Liver (tissue), 3 donors: ENCODE measurements around the gene GRIP1.

Experiments
- CTCF ChIP-seq: fragments of 150-350 bp; IDR thresholded peaks from 2 replicates; pipeline ENCODE4 v1.5.1; 2017; ENCODE audit warnings: improper control_type of control experiment, low read depth, low read length; ENCODE audit not compliant: missing input control
- FOXA1 ChIP-seq: IDR thresholded peaks from 2 replicates; pipeline ENCODE4 v1.6.1; 2016; ENCODE audit warnings: antibody characterized with exemption
- MAX ChIP-seq: IDR thresholded peaks from 2 replicates; pipeline ENCODE4 v1.6.1; 2016; ENCODE audit warnings: antibody characterized with exemption
- RAD21 ChIP-seq, 2 donors: IDR thresholded peaks; 2 replicates each; pipeline ENCODE4 v1.6.1; 2016; ENCODE audit warnings: antibody characterized with exemption in 2 of 2, mild to moderate bottlenecking in 2 of 2
- REST ChIP-seq: IDR thresholded peaks from 2 replicates; pipeline ENCODE4 v1.6.1; 2016; ENCODE audit warnings: antibody characterized with exemption, mild to moderate bottlenecking
- RXRA ChIP-seq, 2 donors: IDR thresholded peaks; 2 replicates each; pipeline ENCODE4 v1.6.1; 2017 to 2018; ENCODE audit warnings: antibody characterized with exemption in 2 of 2, mild to moderate bottlenecking in 1 of 2
- SP1 ChIP-seq: IDR thresholded peaks from 2 replicates; pipeline ENCODE4 v1.6.1; 2018; ENCODE audit warnings: antibody characterized with exemption, mild to moderate bottlenecking
- TAF1 ChIP-seq: conservative IDR thresholded peaks from 2 replicates; pipeline ENCODE4 v1.6.1; 2016; ENCODE audit warnings: antibody characterized with exemption, mild to moderate bottlenecking
- donor health status: healthy.
- donor health status: healthy.

- no peak for TF ChIP-seq CTCF
- TF ChIP-seq TAF1 = no peak
- no peak for TF ChIP-seq RXRA (IDR thresholded peaks at IDR 0.05)
- TF ChIP-seq MAX = no peak
- TF ChIP-seq REST = no peak
- no peak for TF ChIP-seq RAD21 (IDR thresholded peaks at IDR 0.05)
- no peak for TF ChIP-seq FOXA1
- TF ChIP-seq SP1 = no peak
Observed at GRCh38 chr12:66399911-66400306, 279.0 kb downstream of the GRIP1 start.
